ENCODE results near the gene F8A2. TPM values are rescaled to one million over a fixed set of nuclear protein-coding genes. Genes with fewer than 3 reads are reported as not detected.
A peak's percentile ranks its signal among the peaks of the same experiment; 100 is the strongest.

The F8A2 gene
- total and polyA plus RNA-seq, 9 of the 15 experiments (the other 6 are each of a cell fraction or from before 2014, with no cell fraction given), result not detected

DNA sequence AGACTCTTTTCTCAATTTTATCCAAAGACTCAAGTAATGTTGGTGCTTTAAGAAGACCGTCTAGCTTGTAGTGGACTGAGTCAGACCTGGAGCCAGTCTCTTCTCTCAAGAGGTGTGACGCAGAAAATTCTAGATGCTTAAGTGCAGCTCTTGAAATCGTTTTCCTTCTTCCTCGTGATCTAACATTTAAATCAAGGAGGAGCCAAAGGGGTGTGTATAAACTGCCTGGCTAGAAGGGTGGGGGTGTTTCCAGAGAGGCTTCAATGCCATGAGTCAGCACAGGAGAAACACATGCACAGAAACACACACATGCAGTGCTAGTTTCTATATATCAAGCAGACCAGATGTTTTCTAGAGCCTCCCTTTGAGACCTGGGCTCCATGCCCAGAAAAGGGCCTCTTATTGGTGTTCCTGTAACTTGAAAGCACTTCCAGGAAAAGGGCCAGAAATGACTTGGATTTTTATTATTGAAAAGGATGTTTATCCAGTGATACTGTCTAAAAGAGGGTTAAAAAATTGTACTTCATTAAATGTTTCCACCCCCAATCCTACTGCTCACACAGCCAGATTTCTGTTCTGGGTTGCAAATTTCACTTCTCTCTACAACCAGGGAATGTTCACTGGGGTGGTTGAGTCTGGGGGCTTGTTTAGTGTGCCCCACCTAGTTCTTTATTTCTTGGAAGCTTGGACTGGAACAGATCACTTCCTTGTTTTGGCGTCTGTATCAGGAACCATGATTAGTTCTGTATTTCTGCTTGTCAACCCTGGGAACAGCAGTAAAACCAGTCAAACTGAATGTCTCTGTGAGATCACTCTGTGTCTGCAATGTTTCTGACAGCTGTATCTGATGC lies 47.2 kb upstream of the F8A2 start, which contains the start of gene CLIC2 (continued):
- TF ChIP-seq, protein P1, sequence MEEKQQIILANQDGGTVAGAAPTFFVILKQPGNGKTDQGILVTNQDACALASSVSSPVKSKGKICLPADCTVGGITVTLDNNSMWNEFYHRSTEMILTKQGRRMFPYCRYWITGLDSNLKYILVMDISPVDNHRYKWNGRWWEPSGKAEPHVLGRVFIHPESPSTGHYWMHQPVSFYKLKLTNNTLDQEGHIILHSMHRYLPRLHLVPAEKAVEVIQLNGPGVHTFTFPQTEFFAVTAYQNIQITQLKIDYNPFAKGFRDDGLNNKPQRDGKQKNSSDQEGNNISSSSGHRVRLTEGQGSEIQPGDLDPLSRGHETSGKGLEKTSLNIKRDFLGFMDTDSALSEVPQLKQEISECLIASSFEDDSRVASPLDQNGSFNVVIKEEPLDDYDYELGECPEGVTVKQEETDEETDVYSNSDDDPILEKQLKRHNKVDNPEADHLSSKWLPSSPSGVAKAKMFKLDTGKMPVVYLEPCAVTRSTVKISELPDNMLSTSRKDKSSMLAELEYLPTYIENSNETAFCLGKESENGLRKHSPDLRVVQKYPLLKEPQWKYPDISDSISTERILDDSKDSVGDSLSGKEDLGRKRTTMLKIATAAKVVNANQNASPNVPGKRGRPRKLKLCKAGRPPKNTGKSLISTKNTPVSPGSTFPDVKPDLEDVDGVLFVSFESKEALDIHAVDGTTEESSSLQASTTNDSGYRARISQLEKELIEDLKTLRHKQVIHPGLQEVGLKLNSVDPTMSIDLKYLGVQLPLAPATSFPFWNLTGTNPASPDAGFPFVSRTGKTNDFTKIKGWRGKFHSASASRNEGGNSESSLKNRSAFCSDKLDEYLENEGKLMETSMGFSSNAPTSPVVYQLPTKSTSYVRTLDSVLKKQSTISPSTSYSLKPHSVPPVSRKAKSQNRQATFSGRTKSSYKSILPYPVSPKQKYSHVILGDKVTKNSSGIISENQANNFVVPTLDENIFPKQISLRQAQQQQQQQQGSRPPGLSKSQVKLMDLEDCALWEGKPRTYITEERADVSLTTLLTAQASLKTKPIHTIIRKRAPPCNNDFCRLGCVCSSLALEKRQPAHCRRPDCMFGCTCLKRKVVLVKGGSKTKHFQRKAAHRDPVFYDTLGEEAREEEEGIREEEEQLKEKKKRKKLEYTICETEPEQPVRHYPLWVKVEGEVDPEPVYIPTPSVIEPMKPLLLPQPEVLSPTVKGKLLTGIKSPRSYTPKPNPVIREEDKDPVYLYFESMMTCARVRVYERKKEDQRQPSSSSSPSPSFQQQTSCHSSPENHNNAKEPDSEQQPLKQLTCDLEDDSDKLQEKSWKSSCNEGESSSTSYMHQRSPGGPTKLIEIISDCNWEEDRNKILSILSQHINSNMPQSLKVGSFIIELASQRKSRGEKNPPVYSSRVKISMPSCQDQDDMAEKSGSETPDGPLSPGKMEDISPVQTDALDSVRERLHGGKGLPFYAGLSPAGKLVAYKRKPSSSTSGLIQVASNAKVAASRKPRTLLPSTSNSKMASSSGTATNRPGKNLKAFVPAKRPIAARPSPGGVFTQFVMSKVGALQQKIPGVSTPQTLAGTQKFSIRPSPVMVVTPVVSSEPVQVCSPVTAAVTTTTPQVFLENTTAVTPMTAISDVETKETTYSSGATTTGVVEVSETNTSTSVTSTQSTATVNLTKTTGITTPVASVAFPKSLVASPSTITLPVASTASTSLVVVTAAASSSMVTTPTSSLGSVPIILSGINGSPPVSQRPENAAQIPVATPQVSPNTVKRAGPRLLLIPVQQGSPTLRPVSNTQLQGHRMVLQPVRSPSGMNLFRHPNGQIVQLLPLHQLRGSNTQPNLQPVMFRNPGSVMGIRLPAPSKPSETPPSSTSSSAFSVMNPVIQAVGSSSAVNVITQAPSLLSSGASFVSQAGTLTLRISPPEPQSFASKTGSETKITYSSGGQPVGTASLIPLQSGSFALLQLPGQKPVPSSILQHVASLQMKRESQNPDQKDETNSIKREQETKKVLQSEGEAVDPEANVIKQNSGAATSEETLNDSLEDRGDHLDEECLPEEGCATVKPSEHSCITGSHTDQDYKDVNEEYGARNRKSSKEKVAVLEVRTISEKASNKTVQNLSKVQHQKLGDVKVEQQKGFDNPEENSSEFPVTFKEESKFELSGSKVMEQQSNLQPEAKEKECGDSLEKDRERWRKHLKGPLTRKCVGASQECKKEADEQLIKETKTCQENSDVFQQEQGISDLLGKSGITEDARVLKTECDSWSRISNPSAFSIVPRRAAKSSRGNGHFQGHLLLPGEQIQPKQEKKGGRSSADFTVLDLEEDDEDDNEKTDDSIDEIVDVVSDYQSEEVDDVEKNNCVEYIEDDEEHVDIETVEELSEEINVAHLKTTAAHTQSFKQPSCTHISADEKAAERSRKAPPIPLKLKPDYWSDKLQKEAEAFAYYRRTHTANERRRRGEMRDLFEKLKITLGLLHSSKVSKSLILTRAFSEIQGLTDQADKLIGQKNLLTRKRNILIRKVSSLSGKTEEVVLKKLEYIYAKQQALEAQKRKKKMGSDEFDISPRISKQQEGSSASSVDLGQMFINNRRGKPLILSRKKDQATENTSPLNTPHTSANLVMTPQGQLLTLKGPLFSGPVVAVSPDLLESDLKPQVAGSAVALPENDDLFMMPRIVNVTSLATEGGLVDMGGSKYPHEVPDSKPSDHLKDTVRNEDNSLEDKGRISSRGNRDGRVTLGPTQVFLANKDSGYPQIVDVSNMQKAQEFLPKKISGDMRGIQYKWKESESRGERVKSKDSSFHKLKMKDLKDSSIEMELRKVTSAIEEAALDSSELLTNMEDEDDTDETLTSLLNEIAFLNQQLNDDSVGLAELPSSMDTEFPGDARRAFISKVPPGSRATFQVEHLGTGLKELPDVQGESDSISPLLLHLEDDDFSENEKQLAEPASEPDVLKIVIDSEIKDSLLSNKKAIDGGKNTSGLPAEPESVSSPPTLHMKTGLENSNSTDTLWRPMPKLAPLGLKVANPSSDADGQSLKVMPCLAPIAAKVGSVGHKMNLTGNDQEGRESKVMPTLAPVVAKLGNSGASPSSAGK (IDR thresholded peaks at IDR 0.05), result peak; percentile 72; the same call in 1 of the 2 replicates
- TF ChIP-seq JUN (IDR thresholded peaks at IDR 0.05; ENCODE audit: borderline replicate concordance, low read depth, low read length), result peak; percentile 50; the same call in 1 of the 2 replicates
- no peak for TF ChIP-seq JUN (CRISPR knock-in tag; IDR thresholded peaks at IDR 0.05; ENCODE audit: borderline replicate concordance)
- TF ChIP-seq FIP1L1 (IDR thresholded peaks at IDR 0.05; ENCODE audit: low read depth, low read length, poor library complexity, severe bottlenecking), result no peak
- peak; percentile 78 for TF ChIP-seq SOX6 (IDR thresholded peaks at IDR 0.05)
- TF ChIP-seq MTA3 (IDR thresholded peaks at IDR 0.05; ENCODE audit: borderline replicate concordance), result 0 out of 2 replicates have a peak, but pooled peaks have one; percentile 38
- no peak for TF ChIP-seq GTF2E2 (tag; IDR thresholded peaks at IDR 0.05)
- no peak for TF ChIP-seq KAT7 (CRISPR knock-in tag; IDR thresholded peaks at IDR 0.05; ENCODE audit: borderline replicate concordance)
- TF ChIP-seq PRPF4 (IDR thresholded peaks at IDR 0.05; ENCODE audit: insufficient read depth, low read depth, low read length, poor library complexity, severe bottlenecking), result no peak
- TF ChIP-seq KDM1A (IDR thresholded peaks at IDR 0.05), result peak; percentile 53 to 64; a peak in 3 of 4 replicates
- TF ChIP-seq ZNF146 (CRISPR knock-in tag; IDR thresholded peaks at IDR 0.05; ENCODE audit: unreplicated experiment), result no peak
- no peak for TF ChIP-seq KLF13 (tag; IDR thresholded peaks at IDR 0.05; ENCODE audit: borderline replicate concordance, low read depth)
- no peak for TF ChIP-seq CEBPB (tag; IDR thresholded peaks at IDR 0.05)
- no peak for TF ChIP-seq BRCA1 (IDR thresholded peaks at IDR 0.05)
- TF ChIP-seq BRCA1 (CRISPR knock-in tag; IDR thresholded peaks at IDR 0.05), result no peak
